NCI-H82 treated with DMSO at 0.1 percent for 48 hours (cell line): ENCODE data around the gene LSAMP.

ENCODE experiments used
- DNase-seq: peaks from one replicate; lab custom pipeline; 2025; ENCODE audit not compliant: unreplicated experiment; lab: John Stamatoyannopoulos, UW

LSAMP gene

GRCh38 chr3:115982108-115982507 is 463.2 kb downstream of the LSAMP start:
- no peak for DNase-seq

DNA sequence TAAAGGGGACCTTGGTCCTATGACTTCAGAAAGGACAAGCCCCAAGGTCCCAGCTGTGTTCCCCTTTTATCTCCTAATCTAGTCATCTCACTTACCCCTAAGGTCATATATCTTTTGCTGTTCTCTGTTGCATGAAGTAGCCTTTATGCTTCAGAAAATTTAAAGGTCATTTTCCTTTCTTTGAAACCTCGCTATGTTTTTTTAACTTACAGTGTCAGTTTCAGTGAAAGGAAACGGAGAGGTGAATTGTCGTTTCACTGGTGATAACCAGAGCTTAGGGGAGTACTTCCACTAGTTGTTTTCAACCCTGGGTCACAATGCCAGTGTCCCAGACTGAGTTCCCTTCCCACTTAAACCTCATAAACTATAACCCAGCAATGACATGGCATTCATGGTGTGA is 464.6 kb downstream of the LSAMP start:
- DNase-seq, result no peak

DNA sequence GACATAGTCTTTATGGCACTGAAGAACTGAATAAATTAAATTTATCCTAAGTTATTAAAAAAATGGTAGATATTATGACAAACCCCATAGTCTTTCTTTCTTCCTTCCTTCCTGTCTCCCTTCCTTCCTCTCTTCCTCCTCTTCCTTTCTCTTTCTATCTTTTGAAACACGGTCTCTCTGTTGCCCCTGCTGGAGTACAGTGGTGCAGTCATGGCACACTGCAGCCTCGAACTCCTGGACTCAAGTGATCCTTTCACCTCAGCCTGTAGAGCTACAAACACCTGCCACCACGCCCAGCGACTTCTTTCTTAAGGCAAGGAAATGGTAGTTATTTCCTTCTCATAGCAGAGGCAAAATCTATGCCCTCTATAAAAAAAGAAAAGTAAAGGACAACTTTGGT is 467.4 kb downstream of the LSAMP start:
- DNase-seq, result no peak

DNA sequence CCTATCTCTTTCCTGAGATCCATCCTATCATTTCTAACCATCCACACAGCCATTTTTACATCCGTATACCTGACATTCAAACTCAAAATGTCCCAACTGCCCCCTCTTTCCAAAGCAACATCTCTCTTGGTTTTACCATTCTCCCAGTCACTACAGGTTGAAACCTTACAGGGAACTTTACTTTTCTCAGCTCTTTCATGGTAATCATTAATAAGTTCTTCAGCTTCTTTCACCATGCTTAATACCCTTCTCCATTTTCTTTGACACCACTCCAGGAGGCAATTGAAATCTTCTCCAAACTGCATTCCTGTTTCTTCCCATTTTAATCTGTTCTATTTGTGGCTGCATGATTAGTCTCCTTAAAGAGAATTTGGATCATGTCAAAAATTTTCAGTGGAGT is 469.5 kb downstream of the LSAMP start:
- no peak for DNase-seq

GRCh38 chr3:115975353-115975752 is 469.9 kb downstream of the LSAMP start:
- DNase-seq, result no peak

DNA sequence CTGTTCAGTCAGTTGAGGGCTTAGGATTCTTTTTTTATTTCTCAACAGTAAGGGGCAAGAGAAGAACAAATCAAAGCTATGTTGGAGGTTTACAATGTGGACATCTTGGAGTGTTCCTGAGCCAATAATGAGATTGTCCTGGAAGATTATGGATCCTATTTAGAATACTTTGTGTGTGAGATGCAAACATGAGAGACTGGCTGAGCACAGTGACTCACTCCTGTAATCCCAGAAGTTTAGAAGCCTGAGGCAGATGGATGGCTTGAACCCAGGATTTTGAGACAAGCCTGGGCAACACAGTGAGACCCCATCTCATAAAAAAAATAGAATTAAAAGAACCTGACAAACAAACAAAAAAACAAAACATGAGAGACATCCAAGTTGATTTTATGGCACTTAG is 470.3 kb downstream of the LSAMP start:
- DNase-seq, result peak; percentile 75

- no peak for DNase-seq
These were observed 476.4 kb downstream of the LSAMP start for GRCh38 chr3:115968871-115969270.

DNA sequence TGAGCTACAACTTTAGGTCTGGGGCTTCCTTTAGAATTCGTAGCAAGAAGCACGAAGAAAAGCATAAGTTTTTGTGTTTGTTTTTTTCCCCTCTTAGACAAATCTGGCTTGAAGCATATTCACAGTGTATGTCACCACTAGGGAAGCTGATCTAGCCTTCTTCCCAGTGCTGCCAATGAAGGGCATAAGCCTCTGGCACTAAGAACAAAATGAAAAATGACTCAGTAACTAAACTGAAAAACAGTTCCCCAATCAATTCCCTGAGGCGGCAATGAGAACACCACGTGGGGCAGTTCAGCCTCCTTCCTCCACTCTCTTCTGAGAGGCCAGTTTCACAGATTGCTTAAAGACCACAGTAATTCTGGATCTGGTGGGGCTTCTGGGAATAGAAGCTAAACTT is 483.9 kb downstream of the LSAMP start:
- no peak for DNase-seq

- no peak for DNase-seq
These were observed 484.5 kb downstream of the LSAMP start for GRCh38 chr3:115960799-115961198.

DNA sequence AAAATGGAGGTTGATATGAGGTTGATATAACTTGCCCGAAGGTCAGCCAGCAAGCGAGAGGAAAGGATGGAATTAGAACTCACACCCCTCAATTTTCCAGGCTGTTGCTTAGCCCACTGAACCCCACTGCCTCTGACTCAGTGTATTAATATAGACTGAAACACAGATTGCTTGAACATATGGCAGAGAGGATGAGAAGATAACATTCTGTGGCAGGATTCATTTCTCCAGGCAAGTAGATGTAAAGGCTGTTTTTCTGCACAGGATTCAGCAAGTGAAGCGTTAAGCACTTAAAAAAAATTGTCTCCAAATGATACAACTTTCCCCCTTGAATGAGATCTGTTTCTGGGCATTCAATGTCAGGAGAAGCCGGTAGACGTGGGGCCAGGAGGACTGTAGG is 486.8 kb downstream of the LSAMP start:
- DNase-seq, result no peak

DNA sequence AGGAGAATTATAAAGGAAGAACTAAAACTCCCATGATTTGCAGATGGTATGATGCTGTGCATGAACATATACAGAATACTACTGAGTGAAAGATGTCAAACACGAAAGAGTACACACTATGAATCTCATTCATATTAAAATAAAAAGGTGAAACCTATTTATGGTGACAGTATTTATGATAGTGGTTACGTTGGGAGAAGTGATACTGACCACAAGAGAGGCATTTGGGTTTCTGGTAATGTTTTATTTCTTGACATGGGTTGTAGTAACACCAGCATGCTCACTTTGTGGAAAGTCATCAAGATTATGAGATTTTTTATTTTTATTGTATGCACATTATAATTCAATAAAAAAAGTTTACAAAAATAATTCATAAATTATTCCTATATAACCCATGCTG is 498.0 kb downstream of the LSAMP start:
- DNase-seq, result no peak

DNA sequence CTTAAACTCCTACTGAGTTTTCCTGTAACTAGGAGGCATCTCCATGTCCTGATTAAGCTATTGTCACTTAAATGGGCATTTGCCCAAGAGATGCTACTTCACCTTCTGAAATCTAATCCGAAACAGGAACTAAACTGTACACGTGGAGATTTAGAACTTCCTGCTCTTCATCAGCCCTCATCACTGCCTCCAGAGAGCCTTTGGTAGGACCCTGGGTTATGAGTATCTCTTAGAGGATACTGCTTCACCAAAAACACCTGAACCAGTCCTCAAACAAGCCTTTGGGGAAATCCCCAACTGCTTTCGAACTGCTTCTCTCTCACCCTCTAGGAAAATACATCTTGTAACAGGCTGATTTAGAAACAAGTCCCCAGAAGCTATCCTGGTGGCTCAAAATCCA is 501.7 kb downstream of the LSAMP start:
- DNase-seq, result no peak

- no peak for DNase-seq
These were observed 508.2 kb downstream of the LSAMP start for GRCh38 chr3:115937054-115937453.

GRCh38 chr3:115932807-115933206 is 512.5 kb downstream of the LSAMP start:
- DNase-seq, result no peak

GRCh38 chr3:115931581-115931980 is 513.7 kb downstream of the LSAMP start:
- DNase-seq, result no peak

GRCh38 chr3:115930922-115931321 is 514.4 kb downstream of the LSAMP start:
- DNase-seq, result no peak

DNA sequence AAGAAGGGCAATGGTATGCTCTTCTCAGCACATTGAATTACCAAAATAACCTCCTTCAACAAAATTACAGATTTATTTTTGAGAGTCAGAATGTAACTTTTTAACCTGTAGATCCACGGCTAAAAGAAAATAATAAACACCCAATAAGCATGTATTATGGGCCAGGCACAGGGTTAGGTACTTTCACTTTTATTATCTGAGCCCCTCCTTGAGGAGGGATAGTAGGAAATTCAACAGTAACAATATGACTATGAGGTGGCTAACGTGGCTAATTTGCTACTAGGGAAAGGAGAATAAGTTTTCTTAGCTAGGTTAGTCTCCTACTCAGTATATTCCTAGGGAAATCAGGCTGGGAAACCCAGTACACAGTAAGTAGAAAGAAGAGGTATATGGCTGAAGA is 515.1 kb downstream of the LSAMP start:
- DNase-seq, result no peak

- DNase-seq, result no peak
These were observed 516.9 kb downstream of the LSAMP start for GRCh38 chr3:115928376-115928775.

DNA sequence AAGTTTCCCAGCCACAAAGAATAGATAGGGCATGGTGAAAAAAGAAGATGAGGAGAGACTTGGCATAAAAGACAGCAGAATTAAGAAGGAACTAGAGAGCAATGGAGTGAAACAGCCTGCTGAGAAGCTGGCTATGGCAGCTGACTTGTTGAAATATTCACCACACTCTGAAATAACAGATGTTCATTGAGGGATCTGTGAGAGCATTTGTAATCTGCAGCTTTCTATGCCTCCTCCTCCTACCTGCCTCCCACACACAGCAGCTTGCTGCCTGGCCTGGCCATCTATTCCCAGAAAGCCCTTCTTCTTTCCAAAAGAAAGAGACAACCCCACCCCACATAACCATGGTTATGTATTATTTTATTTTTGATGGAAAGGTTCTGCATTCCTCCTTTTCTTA is 518.1 kb downstream of the LSAMP start:
- no peak for DNase-seq

DNA sequence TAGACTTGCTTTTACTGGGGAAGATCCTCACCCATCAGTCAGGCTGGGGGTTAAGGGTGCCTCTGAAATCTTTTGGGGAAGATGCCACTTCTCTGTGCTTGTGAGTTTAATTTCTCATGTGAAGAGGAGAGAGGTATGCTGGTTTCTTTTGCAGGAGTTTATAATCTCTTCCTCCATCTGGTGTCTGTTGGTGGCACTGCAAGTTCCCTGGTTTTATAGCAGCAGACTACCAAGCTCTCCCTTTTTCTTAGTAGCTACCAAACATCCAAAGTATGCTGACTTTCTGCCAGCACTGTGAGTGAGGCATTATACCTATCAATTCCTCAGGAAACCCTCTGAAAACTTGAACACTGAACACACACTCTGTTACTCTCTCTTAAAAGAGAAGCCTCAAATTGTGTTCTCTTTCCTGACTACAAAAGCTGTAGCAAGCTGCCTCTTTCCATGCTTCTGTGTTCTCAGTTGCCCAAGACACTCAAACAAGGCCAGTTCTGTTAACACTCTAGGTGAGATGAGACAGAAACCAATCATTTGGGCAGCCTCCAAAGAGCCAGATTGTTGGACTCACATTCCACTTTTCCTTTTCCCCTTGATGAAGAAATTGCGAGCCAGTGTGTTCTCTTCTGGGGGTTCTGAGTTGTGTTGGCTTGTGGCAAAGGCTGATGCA is 522.5 kb downstream of the LSAMP start:
- no peak for DNase-seq

GRCh38 chr3:115921711-115922110 is 523.6 kb downstream of the LSAMP start:
- no peak for DNase-seq

DNA sequence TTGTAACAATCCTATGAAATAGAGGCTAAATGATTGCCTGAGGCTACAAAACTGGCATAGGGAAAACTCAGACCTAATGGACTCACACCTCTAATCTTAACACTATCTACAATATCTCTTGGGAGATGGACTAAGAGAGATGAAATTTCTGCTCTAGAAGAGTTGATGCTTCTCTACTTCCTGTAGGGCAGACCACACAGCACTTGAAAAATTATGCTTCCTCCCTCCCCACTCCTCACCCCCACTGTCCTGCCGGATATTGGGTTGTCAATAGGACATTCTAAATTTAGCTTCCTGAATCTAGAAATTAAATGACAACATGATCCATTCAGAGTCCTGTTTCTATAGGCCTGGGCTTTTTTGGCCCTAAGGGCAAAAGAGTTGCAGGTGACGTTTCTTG is 526.4 kb downstream of the LSAMP start:
- DNase-seq, result no peak

DNA sequence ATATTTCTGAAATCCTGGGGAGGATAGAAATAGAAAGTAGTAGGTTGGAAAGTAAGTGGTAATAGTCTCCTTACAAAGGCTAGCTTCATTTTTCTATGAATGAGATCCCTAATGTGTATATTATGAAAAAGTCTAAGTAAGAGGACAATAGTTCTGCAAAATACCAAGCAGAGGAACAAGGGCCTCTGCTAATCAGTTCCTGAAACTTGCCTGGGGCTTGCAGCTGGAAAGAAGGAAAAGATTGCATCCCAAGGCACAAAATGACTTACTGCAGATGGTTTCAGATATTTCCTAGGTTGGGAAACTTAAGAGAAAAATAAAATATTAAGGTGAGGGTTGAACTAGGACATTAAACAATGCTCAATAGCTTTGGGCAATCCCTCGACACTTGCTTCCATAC is 528.4 kb downstream of the LSAMP start:
- DNase-seq, result no peak

- DNase-seq, result no peak
These were observed 530.2 kb downstream of the LSAMP start for GRCh38 chr3:115915061-115915460.
